ENCODE results near the gene SELENOO.

SELENOO gene

GRCh38 chr22:50206599-50206998 is 5.8 kb downstream of the SELENOO start:
- no peak overlapping the region for H3K4me3 ChIP-seq (ENCODE audit: low read length)
- TF ChIP-seq CTCF (conservative IDR thresholded peaks at IDR 0.05; ENCODE audit: low read depth, low read length): peak; percentile 65
- DNase-seq (ENCODE audit: low read depth): no peak

GRCh38 chr22:50207383-50208140 is 6.8 kb downstream of the SELENOO start:
- TF ChIP-seq CTCF (conservative IDR thresholded peaks at IDR 0.05; ENCODE audit: low read depth, low read length): no peak
- no peak for DNase-seq (ENCODE audit: low read depth)
- no peak overlapping the region for H3K4me3 ChIP-seq (ENCODE audit: low read length)

GRCh38 chr22:50208430-50208938 is 7.7 kb downstream of the SELENOO start:
- TF ChIP-seq CTCF (conservative IDR thresholded peaks at IDR 0.05; ENCODE audit: low read depth, low read length): no peak

GRCh38 chr22:50208939-50209892 is 8.4 kb downstream of the SELENOO start:
- DNase-seq (ENCODE audit: low read depth): no peak
- no peak for TF ChIP-seq CTCF (conservative IDR thresholded peaks at IDR 0.05; ENCODE audit: low read depth, low read length)
- H3K4me3 ChIP-seq (ENCODE audit: low read length): no peak overlapping the region

More at GRCh38 chr22:50208430-50208938, 7.7 kb downstream of the SELENOO start:
- no peak overlapping the region for H3K4me3 ChIP-seq (ENCODE audit: low read length)
- no peak for DNase-seq (ENCODE audit: low read depth)

- DNase-seq (ENCODE audit: low read depth): no peak
- TF ChIP-seq CTCF (conservative IDR thresholded peaks at IDR 0.05; ENCODE audit: low read depth, low read length): peak; percentile 95
- H3K4me3 ChIP-seq (ENCODE audit: low read length): no peak overlapping the region
These were observed 9.1 kb downstream of the SELENOO start for GRCh38 chr22:50209893-50210292.

GRCh38 chr22:50210378-50211139 is 9.7 kb downstream of the SELENOO start:
- no peak for DNase-seq (ENCODE audit: low read depth)
- H3K4me3 ChIP-seq (ENCODE audit: low read length): no peak overlapping the region
- TF ChIP-seq CTCF (conservative IDR thresholded peaks at IDR 0.05; ENCODE audit: low read depth, low read length): no peak
